ENCODE data around the gene PTH1R.

The PTH1R gene

DNA sequence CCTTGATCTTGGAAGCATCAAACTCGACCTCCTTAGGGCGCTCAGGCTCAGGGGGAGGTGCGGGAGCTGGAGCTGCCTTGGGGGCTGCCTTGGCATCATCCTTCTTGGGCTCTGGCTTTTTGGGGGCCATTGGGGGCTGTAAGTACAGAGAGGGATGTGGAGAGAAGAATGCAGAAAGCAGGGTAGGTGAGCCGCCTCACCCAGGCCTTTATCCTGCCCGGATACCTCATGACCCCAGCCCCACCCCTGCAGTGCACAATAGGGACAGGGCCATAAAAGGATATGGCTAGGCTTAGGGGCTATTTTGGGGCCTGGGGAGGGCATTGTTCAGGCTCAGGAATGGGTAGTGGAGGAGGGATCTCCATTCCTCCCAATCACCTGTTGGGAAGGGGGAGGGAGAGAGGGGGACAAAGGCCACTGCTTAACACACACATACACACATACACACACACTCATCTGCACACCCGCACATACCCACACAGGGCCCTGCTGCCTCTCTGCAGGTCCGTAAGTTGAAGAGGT, 14.2 kb upstream of the PTH1R start, which contains the start of gene MYL3:
Gene MYL3, minus strand, starts transcription at position 184 of the 522 bp plus-strand sequence. Its CDS starts 54 bp downstream, at position 130.
- DNase-seq (ENCODE audit: low spot score) (no peak), FAIRE-seq (no peak)

DNA sequence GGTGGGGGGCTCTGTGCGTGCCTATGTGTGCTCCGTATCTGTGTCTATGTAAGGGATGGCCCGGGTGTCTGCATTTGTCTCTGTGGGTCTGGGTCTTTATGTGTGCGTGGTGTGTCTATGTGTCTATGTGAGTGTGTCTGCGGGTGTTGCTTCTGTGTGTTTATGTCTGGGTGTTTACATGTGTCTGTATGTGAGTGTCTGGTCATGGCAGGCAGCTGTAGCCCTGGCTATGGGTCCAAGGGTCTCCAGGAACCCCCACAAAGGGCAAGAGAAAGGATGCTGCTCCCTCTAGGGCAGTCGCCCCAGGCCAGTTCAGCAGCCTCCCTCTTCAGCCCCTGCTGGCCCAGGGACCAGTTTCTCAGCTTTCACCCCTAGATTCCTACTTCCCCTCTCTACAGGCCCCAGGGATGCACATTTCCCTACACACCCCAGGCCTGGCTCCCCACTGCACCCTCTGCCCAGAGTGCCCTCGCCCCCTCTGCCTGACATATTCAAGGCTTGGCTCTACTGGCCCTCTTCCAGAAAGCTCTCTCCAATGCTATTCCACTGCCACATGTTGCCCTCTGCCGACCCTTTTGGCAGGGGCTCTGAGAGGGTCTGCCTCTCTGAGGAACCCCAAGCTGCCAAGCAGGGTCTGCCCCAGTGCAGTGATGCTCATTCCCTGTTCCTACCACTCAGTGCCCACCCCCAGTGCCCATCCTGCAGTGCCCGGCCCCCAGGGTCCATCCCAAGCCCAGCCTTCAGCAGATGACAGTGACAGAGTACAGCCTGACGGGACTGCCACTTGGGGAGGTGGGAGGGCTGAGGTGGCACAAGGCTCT, 13.2 kb upstream of the PTH1R start:
- FAIRE-seq (no peak), DNase-seq (ENCODE audit: low spot score) (no peak)

DNA sequence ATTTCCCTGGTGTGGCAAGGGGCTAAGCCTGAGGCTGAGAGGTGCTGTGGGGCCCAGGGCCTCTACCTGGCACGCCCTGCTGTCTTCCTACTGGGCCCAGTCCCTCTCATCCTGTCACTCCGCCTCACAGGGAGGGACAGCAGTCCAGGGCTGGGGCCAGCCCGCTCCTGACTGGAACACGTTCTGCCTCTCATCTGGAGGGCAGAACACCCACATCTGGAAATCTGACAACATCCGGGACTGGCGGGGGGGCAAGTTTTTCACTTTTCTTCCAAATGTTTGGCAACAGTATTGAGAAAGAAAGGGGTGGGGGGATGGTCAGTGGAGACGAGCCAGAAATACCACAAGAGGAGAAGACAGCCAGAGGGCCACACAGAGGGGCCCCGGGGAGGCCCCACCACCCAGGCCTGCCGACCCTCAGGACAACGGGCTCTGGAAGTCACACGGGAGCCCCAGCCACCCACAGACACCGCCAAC, 12.5 kb upstream of the PTH1R start:
- DNase-seq (ENCODE audit: low spot score), result no peak
- FAIRE-seq, result peak; percentile 13

DNA sequence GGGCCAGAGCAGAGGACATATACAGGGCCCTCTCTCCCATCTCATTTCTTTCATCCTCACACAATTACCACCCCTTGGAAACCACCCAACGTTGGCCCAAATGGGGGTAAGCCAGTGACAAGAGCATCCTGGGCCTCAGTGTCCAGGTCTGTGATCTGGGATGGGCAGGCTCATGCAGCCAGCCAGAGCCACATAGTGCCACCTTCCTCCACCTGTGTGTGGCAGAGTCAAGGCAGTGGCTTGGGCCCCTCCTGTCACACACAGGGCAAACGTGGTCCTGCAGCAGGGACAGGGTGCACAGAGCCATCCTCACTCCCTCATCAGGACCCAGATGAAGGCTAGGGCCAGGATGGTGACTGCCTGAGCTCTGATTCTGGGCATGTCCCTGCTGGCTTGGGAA, 12.0 kb upstream of the PTH1R start:
- FAIRE-seq, result no peak
- no peak for DNase-seq (ENCODE audit: low spot score)

DNA sequence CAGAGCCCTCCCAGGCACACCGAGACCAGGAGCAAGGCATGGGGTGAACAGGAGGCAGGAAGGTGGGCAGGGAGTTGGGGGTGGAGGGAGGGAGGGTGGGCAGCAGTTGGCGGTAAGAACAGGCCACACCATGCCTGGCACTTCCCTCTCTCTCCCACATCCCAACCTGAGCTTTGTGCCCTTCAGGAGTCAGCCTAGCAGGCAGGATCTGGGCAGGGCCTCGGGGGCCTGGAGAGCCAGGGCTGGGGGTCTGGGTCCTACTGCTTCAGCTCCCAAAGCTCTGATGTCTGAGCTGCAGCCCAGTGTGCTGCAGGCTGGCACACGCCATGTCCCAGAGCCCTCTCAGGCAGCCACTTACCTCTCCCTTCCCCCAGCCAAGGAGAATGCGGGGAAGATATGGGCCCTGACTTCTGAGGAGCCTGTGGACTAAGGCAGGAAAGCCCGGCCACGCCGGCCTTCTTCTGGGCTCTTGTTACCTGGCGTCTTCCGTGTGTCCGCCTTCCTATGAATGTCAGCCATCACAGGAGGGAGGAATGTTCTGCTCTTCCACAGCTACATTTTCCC, 11.4 kb upstream of the PTH1R start:
- no peak for DNase-seq (ENCODE audit: low spot score)
- FAIRE-seq, result no peak

DNA sequence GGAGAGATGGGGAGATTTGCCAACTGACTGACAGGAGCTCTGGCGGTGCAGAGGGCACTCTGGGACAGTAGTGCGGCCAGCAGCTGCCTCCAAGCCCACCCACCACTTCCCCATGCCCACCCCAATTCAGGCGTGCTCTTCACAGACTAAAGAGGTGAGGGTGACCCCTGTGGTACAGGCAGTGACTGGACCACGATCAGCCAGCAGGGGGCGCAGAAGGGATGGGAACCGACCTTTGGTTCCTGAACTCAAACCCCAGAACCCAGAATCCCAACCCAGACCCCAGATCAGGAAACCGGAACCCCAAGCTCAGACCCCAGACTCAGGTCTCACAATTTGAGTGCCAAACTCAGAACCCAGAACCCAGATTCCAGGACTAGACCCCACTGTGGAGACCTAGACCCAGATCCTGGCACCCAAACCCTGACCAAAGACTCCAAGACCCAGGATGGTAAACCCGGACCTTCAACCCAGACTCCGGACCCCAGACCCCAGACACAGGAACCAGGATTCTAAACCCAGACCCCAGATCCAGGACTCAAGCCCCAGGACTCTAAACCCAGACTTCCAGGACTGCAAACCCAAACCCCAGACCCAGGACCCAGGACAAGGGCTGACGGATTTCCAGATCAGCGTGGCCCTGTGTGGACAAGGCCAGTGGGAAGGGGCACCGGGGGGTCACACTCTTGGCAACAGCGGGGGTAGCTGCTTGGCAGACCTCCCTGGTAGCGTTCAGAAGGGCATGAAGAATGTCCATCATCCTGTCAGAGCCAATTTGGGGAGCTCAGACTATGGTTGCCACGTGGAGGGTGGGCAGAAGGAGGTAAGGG, 10.6 kb upstream of the PTH1R start:
- peak; percentile 89 for FAIRE-seq
- peak; percentile 77 for DNase-seq (ENCODE audit: low spot score)

DNA sequence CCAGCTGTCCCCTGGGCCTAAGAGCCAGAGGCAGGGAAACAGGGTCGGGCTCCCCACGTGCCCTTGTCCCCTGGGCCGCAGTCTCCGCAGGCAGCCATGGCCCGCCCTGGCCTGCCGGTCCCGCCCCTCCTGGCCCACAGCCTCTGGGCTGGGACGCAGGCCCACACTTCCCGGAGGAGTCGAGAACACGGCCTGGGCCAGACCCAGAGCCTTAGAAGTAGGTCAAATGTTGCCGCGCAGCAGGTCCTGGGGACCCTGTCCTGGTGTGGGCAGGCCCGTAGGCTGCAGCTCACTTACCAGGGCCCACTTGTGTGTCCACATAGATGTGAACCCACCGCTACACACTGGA, 10.0 kb upstream of the PTH1R start:
- DNase-seq (ENCODE audit: low spot score), result no peak
- FAIRE-seq, result no peak

DNA sequence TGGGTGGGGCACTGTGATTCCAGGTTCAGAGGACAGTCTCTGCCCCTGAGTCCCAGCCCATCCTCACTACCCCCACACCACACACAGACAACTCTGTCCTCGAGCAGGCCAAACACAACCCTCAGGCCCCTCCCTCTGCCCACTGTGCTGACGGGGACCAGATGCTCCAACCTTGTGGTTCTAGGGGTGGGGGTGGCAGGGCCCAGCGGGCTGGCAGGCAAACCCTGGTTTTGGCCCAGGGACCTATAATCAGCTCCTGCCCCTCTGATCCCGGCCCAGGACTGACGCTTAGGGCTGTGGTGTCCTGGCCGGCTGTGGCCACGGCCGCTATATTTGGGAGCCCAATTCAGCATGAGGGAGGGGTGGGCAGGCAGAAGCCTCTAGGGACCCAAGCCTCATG, 9.2 kb upstream of the PTH1R start:
- no peak for DNase-seq (ENCODE audit: low spot score)

DNA sequence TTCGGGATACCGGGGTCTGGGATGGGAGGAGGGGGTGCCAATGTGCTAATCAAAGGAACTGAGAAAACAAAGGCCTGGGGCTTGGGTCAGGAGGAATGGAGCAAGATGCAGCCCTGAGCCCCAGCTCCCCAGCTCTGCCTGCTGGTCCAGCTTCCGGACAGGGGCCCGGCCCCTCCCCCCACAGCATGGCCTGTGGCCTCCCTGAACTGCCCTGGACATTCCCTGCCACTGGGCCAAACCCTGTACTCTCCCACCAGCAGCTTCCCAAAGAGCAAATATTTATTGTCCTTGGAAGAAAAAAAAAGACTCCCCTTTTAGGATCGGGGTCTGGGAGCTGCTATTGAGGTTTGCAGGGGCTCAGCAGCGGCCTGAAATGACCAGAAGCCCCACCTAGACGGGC, 8.6 kb upstream of the PTH1R start:
- DNase-seq (ENCODE audit: low spot score) (no peak), FAIRE-seq (no peak)

More for the DNA sequence above, 9.2 kb upstream of the PTH1R start:
- no peak for FAIRE-seq

DNA sequence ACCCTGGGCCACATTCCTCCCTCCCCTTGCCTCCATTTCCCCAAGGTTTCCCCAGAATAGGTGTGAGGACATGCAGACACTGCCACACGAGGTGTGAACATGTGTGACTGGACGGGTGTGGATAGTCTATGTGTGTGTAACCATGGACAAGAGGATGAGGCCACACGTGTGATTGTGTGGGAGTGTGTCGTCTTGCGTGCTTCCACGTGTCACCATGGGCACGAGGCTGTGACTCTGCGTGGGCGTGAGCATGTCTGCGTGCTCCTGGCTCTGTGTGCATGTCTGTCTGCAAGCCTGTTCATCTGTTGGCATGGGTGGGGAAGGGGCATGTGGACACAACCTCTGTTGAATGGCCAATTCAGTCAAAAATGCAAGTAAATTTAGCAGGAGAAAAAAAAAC, 8.1 kb upstream of the PTH1R start:
- peak; percentile 89 for FAIRE-seq

DNA sequence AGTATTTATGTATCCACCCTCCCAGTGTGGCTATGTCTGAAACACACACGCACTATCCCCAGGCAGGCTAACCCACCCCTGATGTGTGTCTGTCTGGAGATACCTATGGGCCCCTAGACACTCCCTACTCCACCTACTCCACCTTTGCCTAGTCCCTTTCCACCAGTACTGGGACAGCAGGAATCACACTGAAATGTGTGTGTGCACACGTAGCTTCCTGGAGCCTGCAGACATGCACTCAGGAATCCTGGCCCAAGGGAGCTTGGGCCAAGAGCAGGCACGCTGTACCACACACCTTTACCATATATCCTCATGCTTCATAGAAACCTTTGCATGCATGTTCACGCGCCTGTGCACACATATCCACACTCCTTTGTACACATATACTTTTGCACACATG, 6.9 kb upstream of the PTH1R start:
- FAIRE-seq (no peak), DNase-seq (ENCODE audit: low spot score) (no peak)

More for the DNA sequence above, 8.1 kb upstream of the PTH1R start:
- DNase-seq (ENCODE audit: low spot score), result no peak

DNA sequence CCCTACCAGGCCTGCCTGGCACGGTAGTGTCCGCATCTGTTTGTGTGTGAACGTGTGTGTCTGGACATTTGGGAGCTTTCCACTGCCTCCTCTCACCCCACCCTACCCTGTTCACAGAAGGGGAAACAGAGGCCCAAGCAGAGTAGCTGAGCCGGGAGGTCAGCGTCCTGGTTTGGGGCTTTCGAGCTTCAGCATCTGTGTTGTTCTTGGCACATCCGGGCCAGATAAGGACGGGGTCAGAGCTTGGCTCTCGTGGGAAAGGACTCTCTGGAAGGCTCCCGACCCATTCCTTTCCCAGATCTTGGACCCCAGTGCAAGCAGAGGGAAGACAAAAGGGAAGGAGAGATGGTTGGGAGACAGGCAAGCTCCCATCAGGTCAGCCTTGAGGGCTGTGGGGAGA, 6.3 kb upstream of the PTH1R start:
- FAIRE-seq (no peak), DNase-seq (ENCODE audit: low spot score) (no peak)

DNA sequence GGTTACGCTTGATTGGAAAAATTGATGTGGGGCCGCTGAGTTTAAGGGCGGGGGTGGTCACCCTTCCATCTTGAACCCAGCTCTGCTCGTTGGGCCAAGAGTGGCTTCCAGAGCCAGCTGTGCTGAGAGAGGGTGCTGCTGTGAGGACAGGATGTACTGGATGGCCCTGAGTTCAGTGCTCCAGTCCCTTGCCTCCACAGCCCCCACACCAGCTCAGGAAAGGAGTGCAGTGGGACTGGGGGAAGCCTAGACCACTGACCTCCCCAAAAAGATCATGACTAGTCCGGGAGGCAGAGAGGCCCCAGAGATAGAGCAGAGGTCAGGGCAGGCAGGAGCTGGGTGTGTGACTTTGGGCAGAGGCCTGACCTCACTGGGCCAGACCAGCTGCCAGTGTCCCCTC, 4.0 kb upstream of the PTH1R start:
- no peak for DNase-seq (ENCODE audit: low spot score)
- no peak for FAIRE-seq

DNA sequence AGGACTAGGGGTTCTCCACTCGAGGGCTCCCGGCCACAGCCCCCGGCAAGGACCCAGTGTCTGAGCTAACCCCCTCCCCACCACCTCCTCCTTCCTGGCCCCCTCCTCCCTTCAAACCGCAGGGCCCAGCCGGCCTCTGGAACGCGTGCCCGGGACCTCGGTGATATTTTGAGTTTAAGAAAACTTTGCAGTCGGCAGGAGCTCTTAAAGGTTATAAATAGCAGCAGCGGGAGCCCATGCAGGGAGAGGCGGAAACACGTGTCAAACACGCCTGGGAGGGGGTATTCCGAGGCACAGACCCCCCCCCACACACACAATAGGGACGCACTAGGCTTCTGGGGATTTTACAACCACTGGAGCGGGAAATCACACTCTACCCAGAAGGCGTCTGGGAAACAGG, 3.1 kb upstream of the PTH1R start:
- no peak for FAIRE-seq
- DNase-seq (ENCODE audit: low spot score), result no peak

DNA sequence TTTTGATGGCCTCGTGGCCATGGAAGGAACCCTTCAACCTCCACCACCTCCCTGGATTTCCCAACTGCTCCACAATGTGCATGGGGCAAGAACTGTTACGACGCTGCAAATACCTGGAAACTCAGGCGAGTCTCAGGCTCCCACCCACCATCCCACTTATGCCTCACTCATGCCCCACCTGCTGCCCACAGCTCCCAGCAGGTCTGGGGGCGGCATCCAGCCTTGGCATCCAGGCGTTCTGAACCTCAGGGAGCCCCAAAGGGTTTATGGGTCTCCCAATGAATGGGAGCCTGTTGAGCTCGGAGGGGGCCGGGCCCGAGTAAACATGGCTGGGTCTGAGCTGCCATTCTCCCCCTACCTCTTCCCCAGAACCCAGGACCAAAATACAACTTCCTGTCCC, 2.0 kb upstream of the PTH1R start:
- no peak for DNase-seq (ENCODE audit: low spot score)
- FAIRE-seq, result no peak

DNA sequence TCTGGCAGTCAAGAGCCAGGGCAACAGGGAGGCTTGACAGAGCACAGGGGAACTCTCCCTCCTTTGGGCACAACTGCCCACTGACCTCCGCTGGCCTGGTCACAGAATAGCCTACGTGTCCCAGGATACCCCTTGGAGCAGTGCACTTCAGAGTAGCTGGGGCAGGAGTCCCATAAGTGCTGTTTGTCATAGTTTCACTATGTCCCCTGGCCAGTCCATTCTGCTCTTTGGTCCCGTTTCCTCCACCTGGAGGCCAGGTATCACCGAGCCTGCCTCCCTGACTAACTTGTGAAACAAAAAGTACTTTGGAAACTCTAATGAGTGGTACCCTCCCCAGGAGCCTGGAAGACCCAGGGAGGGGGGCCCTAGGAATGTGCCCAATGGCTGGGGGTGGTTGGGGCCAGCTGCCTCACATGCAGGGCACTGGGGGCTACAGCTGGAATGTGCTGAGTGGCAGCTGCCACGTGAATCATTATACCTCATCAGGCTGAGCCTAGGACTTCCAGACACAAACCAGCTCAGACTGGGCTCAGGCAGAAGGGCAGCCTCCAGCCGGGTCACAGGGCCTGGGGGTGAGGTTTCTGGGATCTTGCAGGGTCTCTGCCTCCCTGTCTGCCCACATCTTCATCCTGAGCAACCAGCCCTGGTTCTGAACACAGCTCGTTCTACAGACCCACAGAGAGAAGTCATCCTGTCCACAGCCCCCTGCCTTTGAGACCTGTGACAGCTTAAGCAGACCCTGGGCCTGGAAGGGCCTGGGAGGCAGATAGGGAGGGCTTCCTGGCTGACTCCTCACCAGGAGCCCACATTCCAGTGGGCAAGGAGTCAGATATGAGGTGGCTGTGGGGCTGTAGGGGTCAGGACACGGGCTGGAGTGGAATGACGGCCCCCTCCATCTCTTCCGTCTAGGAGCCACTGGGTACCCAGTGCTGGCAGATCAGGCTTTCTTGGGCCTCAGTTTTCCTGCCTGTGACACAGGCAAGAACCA, 914 bp upstream of the PTH1R start:
- FAIRE-seq, result no peak
- no peak for DNase-seq (ENCODE audit: low spot score)

DNA sequence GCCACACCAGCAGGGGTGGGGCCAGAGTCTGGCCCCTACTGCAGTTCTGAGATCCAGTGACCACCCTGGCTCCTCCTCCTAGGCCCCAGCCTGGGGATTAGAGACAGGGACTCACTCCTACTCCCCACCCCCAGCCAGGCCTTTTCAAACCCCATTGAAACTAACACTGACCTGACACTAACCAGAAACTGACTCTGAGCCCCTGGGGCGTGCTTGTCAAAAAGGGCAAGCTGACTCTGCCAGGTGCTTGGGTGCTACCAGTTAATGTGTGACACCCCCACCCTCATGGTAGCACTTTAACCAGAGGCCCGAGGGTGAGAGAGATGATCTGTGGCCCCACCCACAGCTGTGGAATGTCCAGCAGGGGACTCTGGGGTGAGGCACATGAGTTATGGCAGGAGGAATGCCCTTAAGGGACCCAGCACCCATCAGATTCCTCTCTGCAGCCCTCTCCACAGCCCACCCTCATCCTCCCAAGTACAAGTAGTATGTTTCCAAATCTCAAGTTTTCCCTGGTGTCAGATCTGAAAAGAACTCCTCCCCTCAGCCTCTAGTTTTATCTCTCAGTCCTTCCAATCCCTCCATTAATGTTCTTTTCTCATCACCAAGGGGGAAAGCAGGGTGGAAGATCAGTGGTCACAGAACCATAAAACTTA, 1.4 kb downstream of the PTH1R start:
- peak; percentile 39 for DNase-seq (ENCODE audit: low spot score)
- no peak for FAIRE-seq

DNA sequence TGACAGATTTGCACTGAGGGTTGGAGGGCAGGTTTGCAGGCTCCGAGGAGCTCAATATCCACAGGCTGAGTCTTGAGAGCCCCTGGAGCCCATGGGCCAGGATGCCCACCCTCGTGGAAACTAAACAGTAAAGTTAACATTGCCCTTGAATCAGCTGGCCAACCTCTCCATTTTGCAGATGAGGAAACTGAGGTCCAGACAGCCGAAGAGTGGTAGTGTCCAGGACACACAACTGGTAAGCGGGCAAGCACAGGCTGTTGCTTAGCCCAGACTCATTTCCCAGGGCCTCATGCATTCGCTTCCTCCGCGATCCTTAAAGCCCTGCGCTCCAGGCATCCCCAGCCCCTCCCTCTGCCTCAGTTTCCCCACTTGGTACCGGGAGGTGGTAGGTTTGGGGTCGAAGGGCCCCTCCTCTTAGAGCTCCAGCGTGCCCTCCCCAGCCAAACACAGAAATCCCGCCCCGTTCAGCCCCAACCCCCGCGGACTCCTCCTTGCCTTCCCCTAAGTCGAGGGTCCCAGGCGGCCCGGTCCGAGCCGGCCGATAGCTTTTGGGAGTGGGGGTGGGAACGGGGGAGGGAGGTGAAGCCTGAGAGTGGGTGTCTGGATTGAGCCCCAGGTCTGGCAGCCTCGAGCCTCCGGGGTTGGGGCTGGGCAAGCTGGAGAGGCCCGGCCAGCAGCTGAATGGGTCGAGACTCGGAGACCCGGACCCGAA, 3.5 kb downstream of the PTH1R start:
- DNase-seq (ENCODE audit: low spot score), result no peak
- no peak for FAIRE-seq

DNA sequence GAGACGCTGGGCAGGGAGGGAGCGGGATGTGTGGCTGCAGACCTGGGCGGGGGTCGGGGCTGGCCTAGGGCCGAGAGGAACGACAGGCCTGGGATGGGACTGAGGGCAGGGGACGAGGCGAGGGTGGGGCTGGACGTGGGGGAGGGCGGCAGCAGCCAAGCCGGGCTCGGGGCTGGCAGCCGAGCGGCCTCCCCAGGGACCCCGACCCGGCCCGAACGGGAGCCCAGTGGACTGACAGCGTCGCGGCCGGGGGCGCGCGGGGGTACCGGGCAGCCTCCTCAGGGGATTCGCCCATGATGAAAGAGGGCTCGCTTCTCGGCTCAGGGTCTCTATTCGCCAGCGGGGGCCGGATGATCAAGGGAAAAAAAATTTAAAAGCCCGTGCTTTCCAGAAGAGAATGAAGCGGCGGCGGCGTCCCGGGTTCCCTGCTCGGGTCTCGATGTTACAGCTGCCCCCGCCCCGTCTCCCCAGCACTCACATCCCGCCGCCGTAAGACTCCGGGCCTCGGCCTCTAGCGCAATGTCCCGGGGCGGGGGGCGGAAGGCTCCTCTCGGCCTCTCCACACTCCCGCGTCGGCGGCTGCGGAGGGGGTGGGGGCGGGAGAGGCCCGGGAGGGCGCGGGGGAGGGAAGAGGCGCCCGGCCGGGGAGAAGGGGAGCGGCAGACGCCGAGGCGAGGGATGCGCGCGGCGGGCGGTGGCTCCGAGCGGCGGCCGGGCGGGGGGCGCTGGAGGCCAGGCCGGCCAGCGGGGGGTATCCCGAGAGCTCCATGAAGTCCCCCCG, 4.3 kb downstream of the PTH1R start:
- peak; percentile 56 for DNase-seq (ENCODE audit: low spot score)

More for the DNA sequence above, 4.3 kb downstream of the PTH1R start:
- no peak for FAIRE-seq

Measured in urothelium cell line (cell line).